HG03439 (cell line): ENCODE results near the gene CACNG6.

Source experiments
- ATAC-seq: cut with Tn5 transposase; IDR thresholded peaks from one replicate; pipeline ENCODE4 v1.9.1; 2021; ENCODE audit warnings: mild to moderate bottlenecking, moderate library complexity; ENCODE audit not compliant: unreplicated experiment

The CACNG6 gene

GRCh38 chr19:54041969-54042606 lies 50.7 kb downstream of the CACNG6 start:
- no peak for ATAC-seq

- ATAC-seq = no peak
Measured at GRCh38 chr19:54042989-54043388, 51.6 kb downstream of the CACNG6 start.

DNA sequence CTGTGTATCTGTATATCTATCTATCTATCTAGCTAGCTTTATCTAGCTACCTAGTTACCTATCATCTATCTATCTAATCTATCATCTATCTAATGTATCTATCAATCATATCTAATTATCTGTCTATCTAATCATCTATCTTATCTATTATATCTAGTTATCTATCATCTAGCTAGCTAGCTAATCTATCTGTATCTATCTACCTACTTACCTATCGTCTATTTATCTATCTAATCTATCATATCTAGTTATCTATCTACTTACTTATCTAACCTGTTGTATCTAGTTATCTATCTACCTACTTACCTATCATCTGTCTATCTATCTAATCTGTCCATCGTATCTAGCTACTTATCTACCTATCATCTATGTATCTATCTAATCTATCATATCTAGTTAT lies 54.3 kb downstream of the CACNG6 start:
- ATAC-seq = no peak

GRCh38 chr19:54047616-54048015 lies 56.2 kb downstream of the CACNG6 start:
- ATAC-seq = no peak
